Vagina (tissue), 2 donors: ENCODE data around the gene BRIX1. TPM values are rescaled to one million over a fixed set of nuclear protein-coding genes. Genes with fewer than 3 reads are reported as not detected.
"Not testable (repeated sequence)": the region's sequence is repeated elsewhere in the genome, so short reads cannot be mapped to it uniquely, and the experiment has no call there.

Source experiments
- DNase-seq, 2 donors: peaks; one replicate each; pipeline ENCODE4 v3.0.0-alpha.2; 2017; ENCODE audit errors: extremely low spot score in 2 of 2
- H3K27ac ChIP-seq: fragments of 200-600 bp; sonication (generic); one replicate; pipeline ENCODE4 v1.5.1; 2019
- H3K27me3 ChIP-seq: fragments of 200-600 bp; sonication (generic); one replicate; pipeline ENCODE4 v1.5.1; 2019
- H3K36me3 ChIP-seq, 2 donors: fragments of 200-600 bp; sonication (generic); one replicate each; pipeline ENCODE4 v1.5.1; 2017 to 2019
- H3K4me1 ChIP-seq: fragments of 200-600 bp; sonication (generic); one replicate; pipeline ENCODE4 v1.5.1; 2019
- H3K4me3 ChIP-seq, 2 donors: fragments of 200-600 bp; sonication (generic); 1 replicate in 1 of 2; 2 replicates in 1 of 2; pipeline ENCODE4 v1.5.1; 2016 to 2019
- H3K9me3 ChIP-seq: fragments of 200-600 bp; sonication (generic); one replicate; pipeline ENCODE4 v1.5.1; 2019
- CTCF ChIP-seq, 3 experiments: fragments of 450-650 bp in 2 of 3; fragments of 200-600 bp in 1 of 3; sonication (generic) in 1 of 3; IDR thresholded peaks; one replicate each; pipeline ENCODE4 v1.5.1; 2017 to 2019; ENCODE audit warnings: antibody characterized with exemption in 3 of 3, mild to moderate bottlenecking in 2 of 3, moderate library complexity in 2 of 3
- POLR2A ChIP-seq, 2 donors: fragments of 450-650 bp; IDR thresholded peaks; one replicate each; pipeline ENCODE4 v1.6.1; 2017; ENCODE audit warnings: antibody characterized with exemption in 2 of 2, mild to moderate bottlenecking in 2 of 2, moderate library complexity in 2 of 2
- POLR2AphosphoS5 ChIP-seq, 2 donors: sonication (generic); formaldehyde crosslinking; IDR thresholded peaks; one replicate each; pipeline ENCODE4 v1.9.0; 2017; ENCODE audit warnings: antibody characterized with exemption in 2 of 2, mild to moderate bottlenecking in 2 of 2, low read depth in 1 of 2; ENCODE audit not compliant: insufficient read depth in 1 of 2
- intact Hi-C: fragments of 100-400 bp; cut with DNase I; formaldehyde crosslinking; loops from one replicate; pipeline ENCODE4 v1.15.1; 2023
- total RNA-seq: library from RNA; depleted of rRNA; stranded (reverse); fragments of >200 nt; gene quantifications from one replicate; pipeline ENCODE4 v1.2.3, GENCODE V29; 2016

The BRIX1 gene
- total RNA-seq, 1 donor from 2014 or later = 10.3 TPM

GRCh38 chr5:34959323-34959722 lies 43.8 kb downstream of the BRIX1 start:
- Histone ChIP-seq H3K36me3 (peaks cover under 1 to 5% of the 10 kb centered on the region in 2 donors), H3K9me3 (no peaks in the 10 kb centered on the region), H3K4me1 (no peaks in the 10 kb centered on the region), H3K27ac (no peak overlapping the region), H3K27me3 (no peaks in the 10 kb centered on the region), H3K4me3 (no peak overlapping the region)
- intact Hi-C loops = no loop called here
- TF ChIP-seq CTCF (IDR thresholded peaks at IDR 0.05) (no peak), POLR2AphosphoS5 (IDR thresholded peaks at IDR 0.05; ENCODE audit: insufficient read depth in 1 of 2, low read depth in 1 of 2) (no peak), POLR2A (IDR thresholded peaks at IDR 0.05) (no peak)
- no peak for DNase-seq

- TF ChIP-seq POLR2AphosphoS5 (IDR thresholded peaks at IDR 0.05; ENCODE audit: insufficient read depth in 1 of 2, low read depth in 1 of 2) (no peak), POLR2A (IDR thresholded peaks at IDR 0.05) (no peak), CTCF (IDR thresholded peaks at IDR 0.05) (no peak)
- H3K4me1 ChIP-seq = no peaks in the 10 kb centered on the region
- H3K27ac ChIP-seq = no peak overlapping the region
- no peak overlapping the region for H3K4me3 ChIP-seq
- H3K36me3 ChIP-seq = no peaks in the 10 kb centered on the region
- no peaks in the 10 kb centered on the region for H3K9me3 ChIP-seq
- intact Hi-C loops = no loop called here
- no peaks in the 10 kb centered on the region for H3K27me3 ChIP-seq
- no peak for DNase-seq
Measured at GRCh38 chr5:34967540-34967939, 52.0 kb downstream of the BRIX1 start.

- Histone ChIP-seq H3K27ac (no peak overlapping the region), H3K36me3 (no peaks in the 10 kb centered on the region)
Measured at GRCh38 chr5:34968258-34968657, 52.7 kb downstream of the BRIX1 start.

GRCh38 chr5:34970552-34970951 lies 55.0 kb downstream of the BRIX1 start:
- H3K36me3 ChIP-seq = no peaks in the 10 kb centered on the region
- TF ChIP-seq CTCF (IDR thresholded peaks at IDR 0.05) (no peak), POLR2A (IDR thresholded peaks at IDR 0.05) (no peak), POLR2AphosphoS5 (IDR thresholded peaks at IDR 0.05; ENCODE audit: insufficient read depth in 1 of 2, low read depth in 1 of 2) (no peak)
- no peak for DNase-seq
- H3K4me1 ChIP-seq = no peaks in the 10 kb centered on the region
- H3K27me3 ChIP-seq = no peaks in the 10 kb centered on the region
- intact Hi-C loops = no loop called here
- no peaks in the 10 kb centered on the region for H3K9me3 ChIP-seq
- no peak overlapping the region for H3K4me3 ChIP-seq
- no peak overlapping the region for H3K27ac ChIP-seq

More at GRCh38 chr5:34968258-34968657, 52.7 kb downstream of the BRIX1 start:
- DNase-seq = no peak
- no peaks in the 10 kb centered on the region for H3K27me3 ChIP-seq
- H3K9me3 ChIP-seq = no peaks in the 10 kb centered on the region
- no peaks in the 10 kb centered on the region for H3K4me1 ChIP-seq
- no peak for TF ChIP-seq POLR2AphosphoS5 (IDR thresholded peaks at IDR 0.05; ENCODE audit: insufficient read depth in 1 of 2, low read depth in 1 of 2)
- TF ChIP-seq POLR2A (IDR thresholded peaks at IDR 0.05) = no peak
- no peak for TF ChIP-seq CTCF (IDR thresholded peaks at IDR 0.05)
- no peak overlapping the region for H3K4me3 ChIP-seq
- intact Hi-C loops = no loop called here

- H3K4me3 ChIP-seq, H3K4me1 ChIP-seq, H3K27me3 ChIP-seq, DNase-seq, H3K36me3 ChIP-seq, intact Hi-C loops, H3K27ac ChIP-seq, H3K9me3 ChIP-seq: not testable (repeated sequence)
Measured at GRCh38 chr5:34971655-34972054, 56.1 kb downstream of the BRIX1 start.

Other genes starting within 250 kb of the BRIX1 start
- 0.25 TPM for gene TTC23L, start 76.5 kb upstream of the BRIX1 start, total RNA-seq
- 27.7 TPM for gene RAD1, start 207 bp upstream of the BRIX1 start, total RNA-seq
- gene DNAJC21, start 13.8 kb downstream of the BRIX1 start, total RNA-seq = 38.5 TPM
- not detected for gene AGXT2, start 132.2 kb downstream of the BRIX1 start, total RNA-seq